ENCODE data around the gene NECTIN1.

DNA sequence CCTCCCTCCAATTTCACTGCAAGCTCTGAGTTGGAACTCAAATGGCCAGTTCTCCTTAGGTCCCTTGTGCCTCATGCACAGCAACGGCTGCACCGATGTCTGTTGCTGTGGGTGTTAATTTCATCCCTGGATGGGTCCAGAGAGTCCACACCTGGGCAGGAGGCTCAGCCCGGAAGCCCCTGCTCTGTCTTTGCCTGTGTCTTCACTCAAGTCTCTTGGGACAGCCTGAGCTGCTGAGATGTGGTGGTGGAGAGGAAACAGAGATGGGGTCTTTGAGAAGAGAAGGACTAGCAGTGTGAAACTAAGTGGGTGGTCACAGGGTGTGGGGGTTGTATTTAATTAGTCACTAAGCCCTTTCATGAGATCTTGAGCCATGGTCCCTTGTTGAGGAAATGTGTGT lies 109.3 kb downstream of the NECTIN1 start:
- TF ChIP-seq, protein P1, sequence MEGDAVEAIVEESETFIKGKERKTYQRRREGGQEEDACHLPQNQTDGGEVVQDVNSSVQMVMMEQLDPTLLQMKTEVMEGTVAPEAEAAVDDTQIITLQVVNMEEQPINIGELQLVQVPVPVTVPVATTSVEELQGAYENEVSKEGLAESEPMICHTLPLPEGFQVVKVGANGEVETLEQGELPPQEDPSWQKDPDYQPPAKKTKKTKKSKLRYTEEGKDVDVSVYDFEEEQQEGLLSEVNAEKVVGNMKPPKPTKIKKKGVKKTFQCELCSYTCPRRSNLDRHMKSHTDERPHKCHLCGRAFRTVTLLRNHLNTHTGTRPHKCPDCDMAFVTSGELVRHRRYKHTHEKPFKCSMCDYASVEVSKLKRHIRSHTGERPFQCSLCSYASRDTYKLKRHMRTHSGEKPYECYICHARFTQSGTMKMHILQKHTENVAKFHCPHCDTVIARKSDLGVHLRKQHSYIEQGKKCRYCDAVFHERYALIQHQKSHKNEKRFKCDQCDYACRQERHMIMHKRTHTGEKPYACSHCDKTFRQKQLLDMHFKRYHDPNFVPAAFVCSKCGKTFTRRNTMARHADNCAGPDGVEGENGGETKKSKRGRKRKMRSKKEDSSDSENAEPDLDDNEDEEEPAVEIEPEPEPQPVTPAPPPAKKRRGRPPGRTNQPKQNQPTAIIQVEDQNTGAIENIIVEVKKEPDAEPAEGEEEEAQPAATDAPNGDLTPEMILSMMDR (conservative IDR thresholded peaks at IDR 0.05; ENCODE audit: low read length): no peak
- TF ChIP-seq EZH2phosphoT487 (IDR thresholded peaks at IDR 0.05; ENCODE audit: borderline replicate concordance, low read depth, low read length): no peak

Measured in OCI-LY7 (cell line).